SK-N-SH treated with all-trans-retinoic acid at 6 μM for 48 hours (cell line): Measurements from ENCODE around the gene DSCAM.

Experiments
- GLIS3 ChIP-seq: fragments of 250-450 bp; sonication (Bioruptor Pico); IDR thresholded peaks from 2 replicates; pipeline ENCODE4 v1.5.0; 2020; ENCODE audit warnings: mild to moderate bottlenecking, moderate library complexity
- RARB ChIP-seq: fragments of 250-450 bp; sonication (Bioruptor Pico); IDR thresholded peaks from 2 replicates; pipeline ENCODE4 v1.8.0; 2021; ENCODE audit warnings: mild to moderate bottlenecking, moderate library complexity
- TSHZ2 ChIP-seq: fragments of 250-450 bp; sonication (Bioruptor Pico); IDR thresholded peaks from 2 replicates; pipeline ENCODE4 v1.5.0; 2020; ENCODE audit warnings: mild to moderate bottlenecking, moderate library complexity

DNA sequence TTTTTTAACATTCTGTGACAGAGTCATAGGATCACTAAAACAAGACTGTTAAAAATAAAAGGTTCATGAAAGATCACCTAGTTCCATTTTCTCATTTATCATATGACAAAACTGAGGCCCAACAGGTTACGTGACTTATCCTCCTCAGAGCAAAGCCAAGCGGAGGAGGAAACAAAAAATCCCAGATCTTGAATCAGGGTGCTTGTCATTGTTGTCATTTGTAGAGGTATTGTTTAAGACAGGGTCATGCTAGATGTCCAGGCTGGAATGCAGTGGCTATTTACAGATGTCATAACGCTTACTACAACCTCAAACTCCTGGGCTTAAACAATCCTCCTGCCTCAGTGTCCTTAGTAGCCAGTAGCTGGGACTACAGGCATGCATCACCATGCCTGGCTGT lies 293.2 kb downstream of the DSCAM start:
- TF ChIP-seq GLIS3 (CRISPR knock-in tag): no peak
- TF ChIP-seq RARB (CRISPR knock-in tag): no peak
- TF ChIP-seq TSHZ2 (CRISPR knock-in tag): no peak
